ENCODE results near the gene GBX1.

The GBX1 gene

DNA sequence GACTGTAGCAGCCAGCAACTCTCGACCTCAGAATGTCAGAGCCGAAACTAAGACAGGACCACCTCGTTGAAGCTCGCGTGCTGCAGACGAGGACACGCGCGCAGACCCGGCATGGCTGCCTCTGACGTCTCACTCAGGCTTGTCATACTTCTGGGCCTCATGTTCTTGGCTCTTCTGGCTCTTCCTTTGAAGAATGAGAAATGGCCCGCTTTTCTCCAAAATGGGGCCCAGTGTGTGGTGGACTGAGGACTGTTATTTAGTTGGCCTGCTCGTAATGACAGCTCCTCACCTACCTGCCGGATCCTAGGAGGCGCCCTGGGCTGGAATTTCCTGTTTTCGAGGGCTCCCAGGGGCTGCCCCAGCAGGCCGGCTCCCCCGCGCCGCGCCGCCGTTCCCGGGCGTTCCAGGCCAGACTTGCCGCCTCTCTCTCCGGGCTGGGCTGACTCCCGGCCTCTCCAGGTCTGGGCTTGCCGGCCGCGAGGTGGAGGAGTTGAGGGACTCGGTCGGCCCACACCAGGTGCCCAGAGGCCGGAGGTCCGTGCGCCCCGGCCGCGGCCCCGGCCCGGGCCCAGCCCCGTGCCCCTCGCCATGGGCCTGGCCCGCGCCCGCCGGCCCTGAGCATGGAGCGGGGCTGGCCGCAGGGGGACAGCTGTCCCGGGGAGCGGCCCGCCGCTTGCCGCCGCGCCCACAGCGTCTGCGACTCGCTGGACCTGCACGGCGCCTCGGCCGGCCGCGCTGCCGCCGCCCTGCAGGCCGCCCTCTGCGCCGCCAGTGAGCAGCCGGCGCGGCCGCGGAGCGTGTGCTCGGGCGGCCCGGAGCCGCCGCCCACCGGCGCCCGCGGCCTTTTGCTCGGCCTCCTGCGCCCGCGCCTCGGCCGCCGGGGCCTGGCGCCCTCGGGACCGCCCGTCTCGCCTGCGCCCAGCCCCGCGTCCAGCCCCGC lies 53.1 kb downstream of the GBX1 start:
- no peak for DNase-seq (ENCODE audit: low spot score)

- no peak for DNase-seq (ENCODE audit: low spot score)
These were observed 53.9 kb downstream of the GBX1 start for GRCh38 chr7:151113344-151114150.

DNA sequence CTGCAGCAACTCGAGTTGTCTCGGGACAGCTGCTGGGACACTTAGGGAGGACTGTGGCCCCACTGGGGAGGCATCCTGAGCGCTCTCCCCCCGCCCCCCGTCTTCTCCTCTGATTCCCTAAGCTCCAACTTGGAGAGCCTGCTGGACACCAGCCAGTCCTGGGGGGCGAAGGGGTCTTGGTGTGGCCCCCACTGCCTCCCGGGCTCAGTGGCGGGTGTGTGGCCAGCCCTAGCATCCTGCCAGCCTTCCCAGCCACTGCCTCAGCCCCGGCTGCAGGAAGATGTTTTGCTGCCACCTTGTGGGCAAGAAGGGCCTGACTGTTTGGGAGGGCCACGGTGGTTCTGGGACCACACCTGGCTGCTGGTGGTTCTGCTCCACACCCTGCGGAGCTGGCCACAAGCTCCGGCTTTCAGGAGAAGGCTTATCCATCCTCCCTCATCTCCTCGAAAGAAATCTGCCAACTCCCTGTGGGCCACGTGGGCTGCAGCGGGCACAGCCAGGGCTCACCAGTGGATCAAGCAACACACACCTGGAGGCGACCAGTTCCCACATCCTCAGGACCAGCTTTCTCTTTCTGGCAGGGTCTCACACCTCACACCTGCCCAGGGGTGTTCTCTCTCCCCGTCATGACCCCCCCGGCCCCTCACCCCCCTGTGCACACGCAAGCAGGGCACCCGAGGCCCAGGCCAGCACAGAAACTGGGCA lies 56.4 kb downstream of the GBX1 start:
- DNase-seq (ENCODE audit: low spot score): peak; percentile 76

GRCh38 chr7:151110236-151110940 lies 57.1 kb downstream of the GBX1 start:
- DNase-seq (ENCODE audit: low spot score): no peak

DNA sequence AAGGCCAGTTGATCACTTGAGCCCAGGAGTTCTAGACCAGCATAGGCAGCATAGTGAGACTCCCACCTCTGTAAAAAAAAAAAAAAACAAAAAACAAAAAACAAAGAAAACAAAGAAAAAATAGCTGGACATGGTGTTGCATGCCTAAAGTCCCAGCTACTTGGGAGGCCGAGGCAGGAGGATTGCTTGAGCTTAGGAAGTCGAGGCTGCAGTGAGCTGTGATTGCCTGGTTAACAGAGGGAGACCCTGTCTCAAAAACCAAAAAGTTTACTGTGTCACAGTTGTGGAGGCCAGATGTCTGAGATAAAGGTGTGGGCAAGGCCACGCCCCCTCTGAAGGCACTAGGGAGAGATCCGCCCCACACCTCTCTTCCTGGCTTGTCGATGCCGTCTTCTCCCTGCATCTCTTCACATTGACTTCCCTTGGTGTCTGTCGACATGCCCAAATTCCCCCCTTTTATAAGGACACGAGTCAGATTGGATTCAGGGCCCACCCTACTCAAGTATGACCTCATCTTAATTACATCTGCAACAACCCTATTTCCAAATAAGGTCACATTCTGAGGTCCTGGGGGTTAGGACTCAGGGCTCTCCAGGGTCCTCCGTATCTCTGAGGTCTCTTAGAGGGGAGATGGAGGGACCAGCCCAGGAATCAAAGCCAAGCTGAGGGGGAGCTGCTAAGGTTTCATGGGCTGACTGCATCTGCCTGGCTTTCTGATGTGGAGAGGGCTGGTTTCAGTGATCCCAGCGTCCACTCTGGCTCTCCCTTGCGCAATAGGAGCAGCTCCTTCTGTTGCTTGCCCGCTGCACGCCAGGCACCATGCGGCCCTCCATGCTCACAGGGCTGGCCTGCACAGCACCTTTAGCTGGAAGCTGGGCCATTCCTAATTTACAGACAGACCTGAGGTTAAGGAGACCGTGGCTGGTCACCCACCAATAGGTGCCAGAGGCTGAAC lies 58.1 kb downstream of the GBX1 start:
- no peak for DNase-seq (ENCODE audit: low spot score)

- DNase-seq (ENCODE audit: low spot score): no peak
These were observed 59.6 kb downstream of the GBX1 start for GRCh38 chr7:151107882-151108281.

DNA sequence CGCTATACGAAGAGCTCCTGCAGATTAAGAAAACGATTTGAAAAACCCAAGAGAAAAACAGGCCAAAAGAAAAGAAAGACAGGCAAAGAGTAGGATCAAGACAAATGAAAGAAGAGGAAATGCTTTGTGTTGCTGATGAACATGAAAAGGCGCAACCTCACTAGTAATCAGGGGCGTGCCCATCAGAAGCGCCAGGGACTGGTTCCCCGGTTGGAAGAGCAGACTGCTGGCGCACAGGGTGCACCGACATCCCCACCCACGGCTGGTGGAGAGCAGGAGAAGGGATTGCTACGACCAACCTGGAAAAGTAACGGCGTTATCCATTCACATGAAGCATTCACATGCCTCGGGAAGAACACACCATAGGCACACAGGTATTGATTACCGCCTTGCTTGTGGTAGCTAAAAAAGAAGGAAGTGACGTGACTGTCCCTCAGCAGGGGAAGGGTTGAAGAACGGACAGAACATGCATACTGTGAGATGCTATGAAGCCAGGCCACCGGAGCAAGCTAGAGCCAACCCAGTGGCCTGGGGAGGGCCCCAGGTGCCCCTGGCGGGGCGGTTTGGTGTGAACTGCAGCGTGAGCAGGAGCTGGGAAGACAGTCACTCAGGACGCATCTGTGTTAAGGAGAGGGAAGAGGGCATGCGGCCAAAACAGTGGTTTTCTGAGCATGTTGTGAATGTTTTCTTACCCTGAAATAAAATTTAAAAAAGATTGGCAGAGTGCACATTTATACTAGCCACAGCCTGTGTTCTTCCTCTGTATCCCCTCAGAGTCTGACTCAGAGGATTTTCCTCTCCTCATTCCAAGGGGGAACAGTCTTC lies 62.9 kb downstream of the GBX1 start:
- no peak for DNase-seq (ENCODE audit: low spot score)

GRCh38 chr7:151103973-151104372 lies 63.5 kb downstream of the GBX1 start:
- no peak for DNase-seq (ENCODE audit: low spot score)

- DNase-seq (ENCODE audit: low spot score): no peak
These were observed 64.5 kb downstream of the GBX1 start for GRCh38 chr7:151102991-151103390.

DNA sequence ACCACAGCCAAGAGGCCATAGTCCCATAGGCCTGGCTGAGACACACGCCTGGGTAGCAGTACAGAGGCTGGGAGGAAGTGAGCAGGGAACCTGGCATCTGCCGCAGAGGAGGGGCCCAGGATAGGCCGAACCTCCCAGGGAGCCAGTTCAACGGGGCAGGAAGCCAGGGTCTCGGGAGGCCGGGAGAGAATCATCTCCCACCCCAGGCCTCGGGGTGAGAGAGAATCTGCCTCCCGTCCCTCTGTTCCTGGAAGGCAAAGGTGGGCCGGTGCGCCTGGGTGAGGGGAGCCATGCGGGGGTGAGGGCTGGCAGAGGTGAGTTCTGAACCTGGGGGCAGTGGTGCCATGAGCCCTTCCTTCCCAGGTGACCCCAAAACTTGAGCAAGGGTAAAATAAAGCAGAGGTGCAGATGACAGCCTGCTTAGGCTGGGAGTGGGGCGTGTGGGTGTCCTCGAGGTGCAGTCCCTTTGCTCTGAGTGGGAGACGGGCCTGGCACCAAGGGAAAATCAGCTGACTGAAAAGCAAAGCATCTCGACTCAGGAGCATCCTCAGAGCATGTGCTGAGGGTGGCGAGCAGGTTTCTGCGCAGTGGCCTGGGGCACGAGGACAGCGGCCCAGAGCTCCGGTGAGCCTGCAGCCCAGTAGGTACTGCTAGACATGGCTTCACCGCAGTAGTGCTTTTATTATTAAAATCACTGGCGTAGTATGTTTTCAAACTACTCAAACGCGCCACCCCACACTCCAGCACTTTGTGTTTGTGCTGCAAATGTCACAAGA lies 65.7 kb downstream of the GBX1 start:
- no peak for DNase-seq (ENCODE audit: low spot score)

- DNase-seq (ENCODE audit: low spot score): no peak
These were observed 66.6 kb downstream of the GBX1 start for GRCh38 chr7:151100921-151101320.

GRCh38 chr7:151099486-151100211 lies 67.8 kb downstream of the GBX1 start:
- no peak for DNase-seq (ENCODE audit: low spot score)
